ENCODE data around the gene COX7A2L.
"Not testable (repeated sequence)": the region's sequence is repeated elsewhere in the genome, so short reads cannot be mapped to it uniquely, and the experiment has no call there.

The COX7A2L gene

GRCh38 chr2:42404676-42405075 lies 43.7 kb upstream of the COX7A2L start:
- Histone ChIP-seq H3K27ac (ENCODE audit: low read depth, low read length) (no peak overlapping the region), H3K4me3 (ENCODE audit: insufficient read depth, low read length, poor library complexity, severe bottlenecking) (no peak overlapping the region), H3K27me3 (ENCODE audit: low read length) (no peaks in the 10 kb centered on the region), H3K36me3 (ENCODE audit: low read length) (no peaks in the 10 kb centered on the region), H3K9me3 (ENCODE audit: insufficient read depth, low read length) (no peaks in the 10 kb centered on the region), H3K4me2 (ENCODE audit: low read depth, low read length, poor library complexity, severe bottlenecking) (no peak overlapping the region), H4K20me1 (ENCODE audit: low read depth, low read length) (no peaks in the 10 kb centered on the region), H3F3A (ENCODE audit: insufficient read depth) (no peaks in the 10 kb centered on the region), H3K9me2 (replicated peaks; ENCODE audit: insufficient read depth, low read length) (no peaks in the 10 kb centered on the region), H3K9ac (ENCODE audit: low read length) (no peak overlapping the region), H2AFZ (ENCODE audit: low read depth, low read length, severe bottlenecking) (no peak overlapping the region), H3K79me2 (ENCODE audit: insufficient read depth, low read length) (no peaks in the 10 kb centered on the region)
- TF ChIP-seq CTCF (IDR thresholded peaks at IDR 0.05; ENCODE audit: insufficient read depth, low read length, poor library complexity, severe bottlenecking): no peak
- TF ChIP-seq EZH2phosphoT487 (conservative IDR thresholded peaks at IDR 0.05; ENCODE audit: low read length): no peak

- Histone ChIP-seq H3F3A (ENCODE audit: insufficient read depth) (no peaks in the 10 kb centered on the region), H3K4me2 (ENCODE audit: low read depth, low read length, poor library complexity, severe bottlenecking) (no peak overlapping the region), H3K9me2 (replicated peaks; ENCODE audit: insufficient read depth, low read length) (no peaks in the 10 kb centered on the region), H3K36me3 (ENCODE audit: low read length) (no peaks in the 10 kb centered on the region), H4K20me1 (ENCODE audit: low read depth, low read length) (no peaks in the 10 kb centered on the region), H2AFZ (ENCODE audit: low read depth, low read length, severe bottlenecking) (no peak overlapping the region), H3K27ac (ENCODE audit: low read depth, low read length) (no peak overlapping the region), H3K27me3 (ENCODE audit: low read length) (no peaks in the 10 kb centered on the region), H3K9me3 (ENCODE audit: insufficient read depth, low read length) (no peaks in the 10 kb centered on the region), H3K9ac (ENCODE audit: low read length) (no peak overlapping the region), H3K4me3 (ENCODE audit: insufficient read depth, low read length, poor library complexity, severe bottlenecking) (no peak overlapping the region), H3K79me2 (ENCODE audit: insufficient read depth, low read length) (no peaks in the 10 kb centered on the region)
- no peak for TF ChIP-seq CTCF (IDR thresholded peaks at IDR 0.05; ENCODE audit: insufficient read depth, low read length, poor library complexity, severe bottlenecking)
- TF ChIP-seq EZH2phosphoT487 (conservative IDR thresholded peaks at IDR 0.05; ENCODE audit: low read length): no peak
These were observed 40.8 kb upstream of the COX7A2L start for GRCh38 chr2:42401773-42402172.

GRCh38 chr2:42398052-42398451 lies 37.0 kb upstream of the COX7A2L start:
- H3K36me3 ChIP-seq (ENCODE audit: low read length); H3K27ac ChIP-seq (ENCODE audit: low read depth, low read length); H3K9ac ChIP-seq (ENCODE audit: low read length); H3K4me3 ChIP-seq (ENCODE audit: insufficient read depth, low read length, poor library complexity, severe bottlenecking); H3F3A ChIP-seq (ENCODE audit: insufficient read depth); H3K79me2 ChIP-seq (ENCODE audit: insufficient read depth, low read length); H2AFZ ChIP-seq (ENCODE audit: low read depth, low read length, severe bottlenecking); H3K27me3 ChIP-seq (ENCODE audit: low read length); H3K9me2 ChIP-seq (replicated peaks; ENCODE audit: insufficient read depth, low read length); H3K4me2 ChIP-seq (ENCODE audit: low read depth, low read length, poor library complexity, severe bottlenecking); H4K20me1 ChIP-seq (ENCODE audit: low read depth, low read length); H3K9me3 ChIP-seq (ENCODE audit: insufficient read depth, low read length): not testable (repeated sequence)

GRCh38 chr2:42393320-42393719 lies 32.3 kb upstream of the COX7A2L start:
- not testable (repeated sequence) for H3K27ac ChIP-seq (ENCODE audit: low read depth, low read length); H3K9me3 ChIP-seq (ENCODE audit: insufficient read depth, low read length); H3K36me3 ChIP-seq (ENCODE audit: low read length); H3K4me3 ChIP-seq (ENCODE audit: insufficient read depth, low read length, poor library complexity, severe bottlenecking); H3F3A ChIP-seq (ENCODE audit: insufficient read depth); H3K4me2 ChIP-seq (ENCODE audit: low read depth, low read length, poor library complexity, severe bottlenecking); H4K20me1 ChIP-seq (ENCODE audit: low read depth, low read length); H2AFZ ChIP-seq (ENCODE audit: low read depth, low read length, severe bottlenecking); H3K9ac ChIP-seq (ENCODE audit: low read length); H3K9me2 ChIP-seq (replicated peaks; ENCODE audit: insufficient read depth, low read length); H3K79me2 ChIP-seq (ENCODE audit: insufficient read depth, low read length); H3K27me3 ChIP-seq (ENCODE audit: low read length)

All from SU-DHL-6 (cell line).